Rectal smooth muscle tissue (tissue), 1 donor: ENCODE data around the gene CMSS1.

Experiments
- H3K27ac ChIP-seq: one replicate; pipeline ENCODE4 v1.7.0; 2013; ENCODE audit warnings: low read depth, low read length, inconsistent platforms
- H3K27me3 ChIP-seq: one replicate; pipeline ENCODE4 v1.7.0; 2013; ENCODE audit warnings: low read length; ENCODE audit not compliant: control insufficient read depth, insufficient read depth
- H3K36me3 ChIP-seq: one replicate; pipeline ENCODE4 v1.7.0; 2013; ENCODE audit warnings: low read length; ENCODE audit not compliant: control insufficient read depth, insufficient read depth
- H3K4me1 ChIP-seq: one replicate; pipeline ENCODE4 v1.7.0; 2013; ENCODE audit warnings: low read length; ENCODE audit not compliant: control insufficient read depth, insufficient read depth
- H3K4me3 ChIP-seq: one replicate; pipeline ENCODE4 v1.7.0; 2013; ENCODE audit warnings: low read length
- H3K9ac ChIP-seq: one replicate; pipeline ENCODE4 v1.7.0; 2013; ENCODE audit warnings: low read length

CMSS1 gene

DNA sequence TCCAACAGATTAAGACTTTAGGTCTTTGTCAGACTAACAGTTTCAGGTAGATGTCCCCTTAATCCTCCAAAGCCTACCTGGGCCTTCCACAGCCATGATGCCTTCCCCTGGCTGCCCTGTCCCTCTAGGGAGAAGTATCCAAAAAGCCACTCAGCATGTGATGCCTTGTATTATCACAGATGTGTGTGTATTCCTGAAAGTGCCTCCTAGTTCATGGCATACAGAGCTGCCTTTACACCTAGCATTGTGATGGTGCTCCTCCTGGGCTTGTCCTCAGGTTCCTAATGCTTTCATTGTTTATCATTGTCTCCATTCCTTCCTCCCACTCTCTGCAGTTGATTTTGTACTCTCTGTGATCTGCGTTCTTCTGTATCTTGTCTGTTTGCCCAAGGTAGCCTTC, 43.6 kb downstream of the CMSS1 start:
- Histone ChIP-seq H3K27ac (peak overlapping the region; percentile 87), H3K4me1 (peaks cover 45% of the 10 kb centered on the region), H3K9ac (no peak overlapping the region), H3K36me3 (peaks cover 8% of the 10 kb centered on the region), H3K4me3 (no peak overlapping the region), H3K27me3 (no peaks in the 10 kb centered on the region)

- Histone ChIP-seq H3K9ac (no peak overlapping the region), H3K4me3 (no peak overlapping the region), H3K36me3 (peaks cover 8% of the 10 kb centered on the region), H3K27me3 (no peaks in the 10 kb centered on the region), H3K4me1 (peaks cover 50% of the 10 kb centered on the region), H3K27ac (peak overlapping the region; percentile 68)
Measured at GRCh38 chr3:99862208-99862607, 44.5 kb downstream of the CMSS1 start.

GRCh38 chr3:99863002-99863401, 45.3 kb downstream of the CMSS1 start:
- peaks cover 58% of the 10 kb centered on the region for H3K4me1 ChIP-seq
- H3K27me3 ChIP-seq, result no peaks in the 10 kb centered on the region
- H3K27ac ChIP-seq, result peak overlapping the region; percentile 68
- no peak overlapping the region for H3K9ac ChIP-seq
- peaks cover 8% of the 10 kb centered on the region for H3K36me3 ChIP-seq
- H3K4me3 ChIP-seq, result no peak overlapping the region

DNA sequence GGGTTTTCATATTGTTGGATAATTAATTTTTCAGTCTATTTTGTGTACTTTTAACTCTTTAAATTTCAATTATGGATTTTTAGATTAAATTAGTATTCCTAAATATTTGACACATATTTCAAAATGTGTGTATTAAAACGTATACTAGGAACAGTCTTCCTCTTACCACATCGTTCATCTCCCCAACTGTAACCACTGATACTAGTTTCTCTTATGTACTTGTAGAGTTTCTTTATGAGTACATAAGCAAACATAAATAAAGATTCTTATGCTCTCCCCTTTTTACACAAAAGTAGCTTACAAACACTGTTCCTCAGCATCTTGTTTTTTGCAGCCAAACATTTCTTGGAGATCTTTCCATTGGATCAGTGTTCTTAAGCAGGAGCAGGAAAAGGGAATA, 45.9 kb downstream of the CMSS1 start:
- no peak overlapping the region for H3K9ac ChIP-seq
- no peaks in the 10 kb centered on the region for H3K27me3 ChIP-seq
- H3K36me3 ChIP-seq, result peaks cover 8% of the 10 kb centered on the region
- no peak overlapping the region for H3K27ac ChIP-seq
- peaks cover 63% of the 10 kb centered on the region for H3K4me1 ChIP-seq
- no peak overlapping the region for H3K4me3 ChIP-seq

GRCh38 chr3:99864289-99864688, 46.6 kb downstream of the CMSS1 start:
- H3K27me3 ChIP-seq, result no peaks in the 10 kb centered on the region
- no peak overlapping the region for H3K4me3 ChIP-seq
- H3K9ac ChIP-seq, result no peak overlapping the region
- peaks cover 8% of the 10 kb centered on the region for H3K36me3 ChIP-seq
- H3K4me1 ChIP-seq, result peaks cover 67% of the 10 kb centered on the region
- H3K27ac ChIP-seq, result peak overlapping the region; percentile 10

DNA sequence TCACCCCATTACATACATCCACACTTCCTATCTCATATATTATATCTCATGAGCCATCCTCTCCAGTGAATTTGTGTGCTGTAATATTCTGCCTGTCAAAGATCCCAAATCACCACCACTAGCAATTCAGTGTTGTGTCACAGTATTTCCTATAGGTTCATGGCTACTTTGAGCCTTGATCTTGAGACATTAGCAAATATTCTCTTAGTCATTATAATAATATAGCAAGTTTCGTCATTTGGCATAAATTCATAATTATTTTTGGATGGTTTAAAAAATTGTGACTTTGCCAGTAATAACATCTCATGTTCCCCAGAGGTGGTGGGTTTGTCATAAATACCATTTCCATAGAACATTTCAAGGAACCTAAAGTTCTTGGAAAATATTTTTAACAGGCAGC, 47.7 kb downstream of the CMSS1 start:
- H3K27me3 ChIP-seq, result no peaks in the 10 kb centered on the region
- H3K9ac ChIP-seq, result no peak overlapping the region
- H3K36me3 ChIP-seq, result peaks cover 7% of the 10 kb centered on the region
- peak overlapping the region; percentile 7 for H3K27ac ChIP-seq
- peaks cover 68% of the 10 kb centered on the region for H3K4me1 ChIP-seq
- no peak overlapping the region for H3K4me3 ChIP-seq

DNA sequence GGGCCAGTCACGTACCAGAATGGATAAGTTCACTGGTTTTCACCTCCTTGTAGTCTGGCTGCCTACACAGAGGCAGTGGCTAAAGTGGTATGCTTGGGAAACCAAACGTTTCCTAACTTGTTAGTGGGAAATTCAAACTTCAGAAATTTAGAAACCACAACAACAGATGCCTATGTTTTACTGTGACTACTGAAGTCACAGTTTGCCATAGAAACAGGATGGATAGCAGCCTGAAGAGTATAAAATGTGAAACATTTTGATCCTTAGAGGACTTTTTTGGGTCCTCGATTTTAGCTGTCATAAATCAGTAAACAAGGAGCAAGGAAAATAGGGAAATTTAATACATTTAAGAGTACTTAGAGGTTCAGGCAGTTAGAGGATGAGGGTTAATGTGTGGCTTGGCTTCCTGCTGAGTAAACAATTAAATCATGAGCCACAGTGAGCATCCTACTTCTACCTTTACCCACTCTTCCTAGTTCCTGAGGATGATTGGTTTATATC, 48.6 kb downstream of the CMSS1 start:
- Histone ChIP-seq H3K27me3 (no peaks in the 10 kb centered on the region), H3K4me3 (no peak overlapping the region), H3K36me3 (peaks cover 4% of the 10 kb centered on the region), H3K4me1 (peaks cover 70% of the 10 kb centered on the region), H3K27ac (peak overlapping the region; percentile 69), H3K9ac (no peak overlapping the region)

DNA sequence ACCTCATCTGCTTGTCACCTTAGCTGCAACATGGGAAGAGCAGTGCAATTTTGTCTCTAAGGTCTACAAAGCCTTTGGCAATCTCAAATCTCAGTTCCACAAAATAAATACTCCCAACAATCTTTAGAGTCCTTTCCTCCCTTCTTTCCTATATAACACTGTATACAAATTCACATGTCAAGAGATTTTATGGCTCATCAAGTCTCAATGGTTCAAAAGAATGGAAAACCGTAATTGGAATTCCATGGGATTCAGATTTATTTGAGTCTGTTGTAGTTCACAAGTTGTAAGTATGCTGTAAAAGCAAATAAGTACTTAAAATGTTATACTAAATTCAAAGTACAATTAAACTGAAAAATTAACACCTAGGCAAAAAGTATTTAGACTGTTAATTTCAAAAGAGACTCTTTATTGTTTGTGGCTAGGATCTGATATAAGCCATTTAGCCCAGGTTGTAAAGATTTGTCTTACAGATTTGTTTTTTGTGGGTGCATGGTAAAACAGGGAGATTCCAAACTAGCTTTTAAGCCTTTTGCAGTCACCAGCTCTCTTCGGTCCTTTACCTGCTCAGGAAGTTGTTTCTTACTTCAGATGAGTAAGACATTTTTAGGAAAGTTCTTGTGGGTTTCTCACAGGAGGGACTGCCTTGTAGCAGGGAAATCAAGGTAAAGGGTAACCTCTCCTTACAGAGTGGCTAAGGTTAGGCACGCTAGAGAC, 50.1 kb downstream of the CMSS1 start:
- no peak overlapping the region for H3K4me3 ChIP-seq
- no peaks in the 10 kb centered on the region for H3K27me3 ChIP-seq
- H3K9ac ChIP-seq, result no peak overlapping the region
- peaks cover 69% of the 10 kb centered on the region for H3K4me1 ChIP-seq
- no peaks in the 10 kb centered on the region for H3K36me3 ChIP-seq
- H3K27ac ChIP-seq, result peak overlapping the region; percentile 68

DNA sequence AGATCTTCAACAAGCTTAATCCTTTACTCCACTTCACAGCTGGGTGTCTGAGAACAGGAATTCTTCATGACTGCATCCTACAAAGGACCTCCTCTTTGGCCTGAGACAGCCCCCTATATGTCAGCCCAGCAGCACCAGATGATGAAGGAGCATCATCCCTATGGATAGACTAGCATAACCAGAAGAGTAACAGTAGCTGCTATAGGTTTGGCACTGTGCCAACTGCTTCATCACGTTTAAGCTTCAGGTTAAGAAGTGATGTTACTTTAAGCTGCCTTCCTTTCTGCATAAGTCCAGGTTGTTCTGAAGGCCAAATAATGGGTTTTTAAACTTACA, 50.6 kb downstream of the CMSS1 start:
- Histone ChIP-seq H3K9ac (peak overlapping the region; percentile 8), H3K4me1 (peaks cover 68% of the 10 kb centered on the region), H3K36me3 (no peaks in the 10 kb centered on the region), H3K27me3 (no peaks in the 10 kb centered on the region), H3K27ac (peak overlapping the region; percentile 68), H3K4me3 (no peak overlapping the region)

- peak overlapping the region; percentile 99 for H3K27ac ChIP-seq
- H3K4me1 ChIP-seq, result peaks cover 66% of the 10 kb centered on the region
- no peak overlapping the region for H3K4me3 ChIP-seq
- H3K36me3 ChIP-seq, result no peaks in the 10 kb centered on the region
- H3K9ac ChIP-seq, result no peak overlapping the region
- no peaks in the 10 kb centered on the region for H3K27me3 ChIP-seq
Measured at GRCh38 chr3:99869621-99870020, 52.0 kb downstream of the CMSS1 start.

GRCh38 chr3:99870712-99871111, 53.0 kb downstream of the CMSS1 start:
- Histone ChIP-seq H3K36me3 (no peaks in the 10 kb centered on the region), H3K9ac (no peak overlapping the region), H3K4me3 (peak overlapping the region; percentile 46), H3K4me1 (peaks cover 58% of the 10 kb centered on the region), H3K27me3 (no peaks in the 10 kb centered on the region), H3K27ac (peak overlapping the region; percentile 99)

DNA sequence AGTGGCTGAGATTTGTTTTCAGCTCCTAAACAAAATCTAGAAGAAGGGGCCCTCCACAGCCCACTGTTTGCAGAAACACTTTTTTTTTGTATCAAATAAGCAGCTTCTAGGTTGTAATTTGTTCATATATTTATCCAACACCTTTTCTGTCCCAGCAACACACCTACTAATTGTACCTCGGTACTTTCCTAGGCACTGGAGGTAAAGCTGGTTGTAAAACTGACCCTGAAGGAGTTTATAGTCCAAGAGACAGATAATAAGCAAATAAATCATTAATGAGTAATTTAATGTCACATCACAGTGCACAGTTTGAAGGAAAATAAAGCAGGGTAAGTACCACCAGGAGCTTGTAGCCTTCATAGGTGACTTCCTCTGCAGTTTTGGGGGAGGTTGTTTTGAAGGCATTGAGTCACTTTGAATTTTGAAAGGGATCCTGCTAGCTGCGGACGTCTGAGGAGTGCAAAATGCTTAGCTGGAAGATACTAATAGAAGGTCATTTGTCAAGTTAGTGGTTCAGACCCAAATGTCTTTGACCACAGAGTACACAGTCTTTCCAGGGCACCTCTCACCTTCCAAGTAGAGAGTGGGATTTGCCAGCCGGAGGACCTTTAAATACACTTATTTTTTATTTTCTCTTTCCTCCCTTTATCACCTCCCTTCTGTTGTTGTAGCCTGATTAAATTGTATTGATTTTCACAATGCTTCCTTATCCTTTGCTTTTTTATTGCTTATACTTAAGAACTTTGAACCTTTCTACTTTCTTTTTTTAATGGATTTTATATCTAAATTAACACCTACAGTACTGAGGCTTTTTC, 53.8 kb downstream of the CMSS1 start:
- Histone ChIP-seq H3K36me3 (no peaks in the 10 kb centered on the region), H3K9ac (peak overlapping the region; percentile 5)

More for the DNA sequence above, 53.8 kb downstream of the CMSS1 start:
- no peaks in the 10 kb centered on the region for H3K27me3 ChIP-seq
- peak overlapping the region; percentile 99 for H3K27ac ChIP-seq
- peak overlapping the region; percentile 46 for H3K4me3 ChIP-seq
- peaks cover 54% of the 10 kb centered on the region for H3K4me1 ChIP-seq
